SK-N-SH (cell line): Measurements from ENCODE around the gene OR2C1. TPM values are rescaled to one million over a fixed set of nuclear protein-coding genes. Genes with fewer than 3 reads are reported as not detected.

Experiments used
- CTCF ChIA-PET: fragments of 300-600, 350-600 bp; formaldehyde crosslinking; extraction: SDS; loops from one replicate; lab custom pipeline; 2021; lab: Yijun Ruan, JAX
- POLR2A ChIA-PET: fragments of 350-600 bp; sonication (Branson Sonifier 250); formaldehyde crosslinking; extraction: SDS; loops from one replicate; lab custom pipeline; 2020; ENCODE audit warnings: antibody characterized with exemption, inconsistent platforms; lab: Yijun Ruan, JAX
- DNase-seq: peaks from one replicate; pipeline ENCODE4 v3.0.0; 2012
- H2AFZ ChIP-seq: fragments of 200-600 bp; sonication (generic); 2 replicates; pipeline ENCODE4 v1.8.1; 2016; ENCODE audit warnings: antibody characterized with exemption, mild to moderate bottlenecking, low read depth
- H3F3A ChIP-seq: fragments of 200-600 bp; sonication (generic); replicated peaks from 2 replicates; pipeline ENCODE3; 2016; ENCODE audit warnings: antibody characterized with exemption, mild to moderate bottlenecking; ENCODE audit not compliant: insufficient read depth
- H3K27ac ChIP-seq, 2 experiments: fragments of 200-500 bp in 1 of 2; fragments of 200-600 bp in 1 of 2; sonication (Bioruptor generic) in 1 of 2; sonication (generic), shearing (Covaris generic) in 1 of 2; 2 replicates each; pipeline versions ENCODE4 v1.5.1 to v1.6.1; 2014 to 2016; ENCODE audit warnings: low read depth in 2 of 2, inconsistent platforms in 1 of 2, low read length in 1 of 2, mild to moderate bottlenecking in 1 of 2, mixed read lengths in 1 of 2
- H3K27me3 ChIP-seq: fragments of 200-600 bp; sonication (generic), shearing (Covaris generic); 2 replicates; pipeline ENCODE4 v1.6.1; 2016; ENCODE audit warnings: mixed run types; ENCODE audit not compliant: insufficient read depth
- H3K36me3 ChIP-seq, 2 experiments: fragments of 200-500 bp in 1 of 2; fragments of 200-600 bp in 1 of 2; sonication (Bioruptor generic) in 1 of 2; sonication (generic) in 1 of 2; replicated peaks in 1 of 2; 2 replicates each; pipeline versions ENCODE3 to v1.5.1; 2014 to 2016; ENCODE audit warnings: low read length in 1 of 2, mild to moderate bottlenecking in 1 of 2; ENCODE audit not compliant: insufficient read depth in 2 of 2, control insufficient read depth in 1 of 2
- H3K4me1 ChIP-seq, 2 experiments: fragments of 200-500 bp in 1 of 2; fragments of 200-600 bp in 1 of 2; sonication (Bioruptor generic) in 1 of 2; sonication (generic), shearing (Covaris generic) in 1 of 2; 2 replicates each; pipeline versions ENCODE4 v1.5.1 to v1.6.1; 2014 to 2016; ENCODE audit warnings: low read depth in 1 of 2, low read length in 1 of 2, mixed run types in 1 of 2; ENCODE audit not compliant: insufficient read depth in 2 of 2, control insufficient read depth in 1 of 2
- H3K4me2 ChIP-seq: fragments of 200-600 bp; sonication (generic), shearing (Covaris generic); 2 replicates; pipeline ENCODE4 v1.6.1; 2017; ENCODE audit warnings: mixed run types
- H3K4me3 ChIP-seq, 2 experiments: fragments of 200-500 bp in 1 of 2; fragments of 200-600 bp in 1 of 2; sonication (Bioruptor generic) in 1 of 2; sonication (generic), shearing (Covaris generic) in 1 of 2; 2 replicates each; pipeline versions ENCODE4 v1.5.1 to v1.8.1; 2014 to 2016; ENCODE audit warnings: low read depth in 2 of 2, inconsistent platforms in 1 of 2, low read length in 1 of 2, mild to moderate bottlenecking in 1 of 2, mixed read lengths in 1 of 2, moderate library complexity in 1 of 2
- H3K79me2 ChIP-seq: fragments of 200-600 bp; sonication (generic); 2 replicates; pipeline ENCODE4 v1.8.1; 2017; ENCODE audit warnings: mild to moderate bottlenecking; ENCODE audit not compliant: insufficient read depth
- H3K9ac ChIP-seq: fragments of 200-600 bp; sonication (generic); 2 replicates; pipeline ENCODE4 v1.6.1; 2017; ENCODE audit warnings: mixed run types
- H3K9me2 ChIP-seq: fragments of 200-600 bp; sonication (generic); 2 replicates; pipeline ENCODE4 v1.6.1; 2017; ENCODE audit warnings: mixed run types
- H3K9me3 ChIP-seq: fragments of 200-600 bp; sonication (generic); 2 replicates; pipeline ENCODE4 v1.6.1; 2017; ENCODE audit warnings: mixed run types, mild to moderate bottlenecking, moderate library complexity
- H4K20me1 ChIP-seq: fragments of 200-600 bp; sonication (generic); 2 replicates; pipeline ENCODE4 v1.6.1; 2017; ENCODE audit warnings: mild to moderate bottlenecking, mixed run types; ENCODE audit not compliant: insufficient read depth
- CHD2 ChIP-seq: fragments of 150-350 bp; IDR thresholded peaks from 2 replicates; pipeline ENCODE4 v1.6.1; 2018; ENCODE audit warnings: low read length; ENCODE audit not compliant: partially characterized antibody
- CTCF ChIP-seq: fragments of 200-600 bp; sonication (generic); IDR thresholded peaks from 2 replicates; pipeline ENCODE4 v1.6.1; 2017; ENCODE audit warnings: antibody characterized with exemption, mild to moderate bottlenecking, moderate library complexity
- FOXJ3 ChIP-seq: sonication (generic); formaldehyde crosslinking; IDR thresholded peaks from 2 replicates; pipeline ENCODE4 v1.5.1; 2020; ENCODE audit warnings: mild to moderate bottlenecking, missing genetic modification reagents
- IRF3 ChIP-seq: fragments of 150-350 bp; IDR thresholded peaks from 2 replicates; pipeline ENCODE4 v1.6.1; 2016; ENCODE audit warnings: mild to moderate bottlenecking, low read depth, low read length
- JUND ChIP-seq: IDR thresholded peaks from 2 replicates; pipeline ENCODE4 v1.4.0; 2012
- MAX ChIP-seq: IDR thresholded peaks from 2 replicates; pipeline ENCODE4 v1.4.0; 2012; ENCODE audit warnings: low read depth
- PBX3 ChIP-seq: IDR thresholded peaks from 2 replicates; pipeline ENCODE4; 2012
- USF2 ChIP-seq: fragments of 150-350 bp; IDR thresholded peaks from 2 replicates; pipeline ENCODE4 v1.6.1; 2017; ENCODE audit warnings: antibody characterized with exemption, low read length, low read depth, borderline replicate concordance
- WGBS: methylation state at CpG from one replicate; pipeline ENCODE4 v1.1.6; 2017; ENCODE audit warnings: low lambda C conversion rate; 5-methylcytosine and 5-hydroxymethylcytosine counted together
- polyA plus RNA-seq, 3 experiments: library from polyadenylated mRNA; depleted of rRNA; stranded (reverse); fragments of >200 nt; gene quantifications; 2 replicates each; pipeline ENCODE4 v1.2.3, GENCODE V29; 2012

OR2C1 gene
- polyA plus RNA-seq, 1 of the 3 experiments (the other 2 are of a cell fraction) = not detected

- no peak for TF ChIP-seq USF2
- no peak for TF ChIP-seq CTCF
- no peak for TF ChIP-seq FOXJ3 (CRISPR knock-in tag)
Measured at GRCh38 chr16:3306078-3306477, 49.6 kb upstream of the OR2C1 start (continued).

- WGBS = 85% methylated on average over 4 of the region's 4 CpGs
- H3K79me2 ChIP-seq = no peaks in the 10 kb centered on the region
- no peak overlapping the region for H3K4me3 ChIP-seq
- peaks cover 11% of the 10 kb centered on the region for H3K9me3 ChIP-seq
- peaks cover 20 to 46% of the 10 kb centered on the region in 2 experiments for H3K36me3 ChIP-seq
- no peaks in the 10 kb centered on the region for H3F3A ChIP-seq
- DNase-seq = no peak
- H2AFZ ChIP-seq = no peak overlapping the region
- no peak overlapping the region for H3K27ac ChIP-seq
- H3K9ac ChIP-seq = no peak overlapping the region
- CTCF ChIA-PET = interaction anchor here (0.7 to 0.8 kb wide), 2 partner anchors 15 to 182 kb away, joined by 3 read pairs; no protein-coding TSS in a partner anchor
- H3K27me3 ChIP-seq = no peaks in the 10 kb centered on the region
- no peaks in the 10 kb centered on the region for H3K4me1 ChIP-seq
- POLR2A ChIA-PET = no interaction called here
- no peaks in the 10 kb centered on the region for H4K20me1 ChIP-seq
- H3K9me2 ChIP-seq = no peaks in the 10 kb centered on the region
- TF ChIP-seq IRF3 (no peak), JUND (no peak), MAX (no peak), CHD2 (no peak), PBX3 (no peak), USF2 (no peak)
- H3K4me2 ChIP-seq = no peak overlapping the region
Measured at GRCh38 chr16:3311496-3311895, 44.2 kb upstream of the OR2C1 start.
